ENCODE data around the gene TIGD7. TPM values are rescaled to one million over a fixed set of nuclear protein-coding genes. Genes with fewer than 3 reads are reported as not detected.

The TIGD7 gene
- total and polyA plus RNA-seq, 2 of the 13 experiments (the other 11 are each of a cell fraction or from before 2014, with no cell fraction given) = not detected

DNA sequence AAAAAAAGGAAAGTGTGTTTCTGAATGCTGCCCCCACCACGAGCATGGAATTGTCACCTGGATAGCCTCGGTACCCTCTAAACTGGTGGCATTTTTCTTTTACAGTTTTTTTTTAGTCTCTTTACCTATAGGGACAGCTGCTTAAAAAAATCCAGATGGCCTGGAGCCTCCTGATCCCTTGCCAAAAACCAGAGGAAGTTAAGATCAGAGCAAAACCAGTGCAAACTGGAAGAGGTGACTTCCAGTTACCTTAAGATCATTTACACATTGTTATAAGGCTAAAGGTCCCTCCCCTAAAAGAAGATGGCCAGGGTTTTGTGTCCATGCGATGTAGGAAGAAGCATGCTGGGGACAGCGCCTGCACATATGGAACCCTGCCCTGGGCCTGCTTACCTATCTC, 52.3 kb downstream of the TIGD7 start:
- in situ Hi-C loops (cut with HindIII; ENCODE audit: extremely low pct_ligation_motif_present, low pct_unique_long_range_greater_than_20kb) = no loop called here
- H3K4me3 ChIP-seq (replicated peaks in 1 of 3; ENCODE audit: insufficient read depth in 1 of 3, low read depth in 2 of 3, low read length in 3 of 3) = no peak overlapping the region
- DNase-seq (ENCODE audit: low spot score) (no peak), ATAC-seq (no peak), FAIRE-seq (no peak)
- H2AFZ ChIP-seq (ENCODE audit: low read length) = no peak overlapping the region
- no peaks in the 10 kb centered on the region for H4K20me1 ChIP-seq (ENCODE audit: insufficient read depth, low read length)
- ChIA-PET CTCF (ENCODE audit: low intra/inter-chr PET ratio, low total read pairs) (no interaction called here), POLR2A (no interaction called here)
- no peak for TF ChIP-seq ZNF83 (CRISPR knock-in tag; IDR thresholded peaks at IDR 0.05; ENCODE audit: borderline replicate concordance)
- BruUV-seq (replicated peaks) = no TSS peak
- 33% methylated on average over 4 of the region's 4 CpGs for WGBS (ENCODE audit: low lambda C conversion rate)
- no peaks in the 10 kb centered on the region for H3K79me2 ChIP-seq (ENCODE audit: insufficient read depth, low read length)
- intact Hi-C loops (cut with micrococcal nuclease; ENCODE audit: unreplicated experiment) = no loop called here
- H3K27me3 ChIP-seq (ENCODE audit: control insufficient read depth in 1 of 2, insufficient read depth in 2 of 2, low read length in 2 of 2) = peaks cover 11 to 53% of the 10 kb centered on the region in 2 experiments; a peak in 4 of 5 replicates
- peaks cover 16% of the 10 kb centered on the region; the same call in 1 of the 2 replicates for H3K4me1 ChIP-seq (ENCODE audit: insufficient read depth, low read length)
- H3K9me3 ChIP-seq (ENCODE audit: low read length) = no peaks in the 10 kb centered on the region
- H3K9ac ChIP-seq (ENCODE audit: insufficient read depth, low read depth, low read length) = no peak overlapping the region
- H3K36me3 ChIP-seq (replicated peaks in 1 of 2; ENCODE audit: control insufficient read depth in 1 of 2, insufficient read depth in 2 of 2, low read length in 2 of 2) = no peaks in the 10 kb centered on the region
- no peak overlapping the region for H3K27ac ChIP-seq (ENCODE audit: extremely low read length, insufficient read depth, low read length)
- H3K4me2 ChIP-seq (ENCODE audit: low read depth, low read length) = no peak overlapping the region

DNA sequence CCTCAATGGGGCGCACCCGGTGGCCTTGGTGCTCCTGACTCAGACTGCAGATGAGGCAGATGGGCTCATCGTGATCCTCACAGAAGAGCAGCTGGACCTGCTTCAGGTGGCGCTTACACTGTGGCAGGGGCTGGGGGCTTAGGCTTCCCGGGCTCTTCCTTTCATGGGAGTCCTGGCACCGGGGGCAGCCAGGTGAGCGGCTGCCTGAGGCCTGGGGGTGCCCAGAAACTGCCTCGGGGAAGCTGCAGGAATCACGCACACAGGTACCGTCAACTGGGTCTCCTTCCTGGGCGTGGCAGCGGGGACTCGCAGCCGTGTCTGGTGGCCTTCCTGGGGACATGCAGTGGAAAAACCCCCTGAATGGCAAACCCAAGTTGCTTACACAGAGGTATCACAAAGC, 55.8 kb downstream of the TIGD7 start:
- ATAC-seq (no peak), FAIRE-seq (no peak), DNase-seq (ENCODE audit: low spot score) (no peak)
- no TSS peak for BruUV-seq (replicated peaks)
- H3K27me3 ChIP-seq (ENCODE audit: control insufficient read depth in 1 of 2, insufficient read depth in 2 of 2, low read length in 2 of 2) = peaks cover 6 to 39% of the 10 kb centered on the region in 2 experiments; a peak in 4 of 5 replicates
- CTCF ChIA-PET (ENCODE audit: low intra/inter-chr PET ratio, low total read pairs) = no interaction called here
- H2AFZ ChIP-seq (ENCODE audit: low read length) = no peak overlapping the region
- H3K4me1 ChIP-seq (ENCODE audit: insufficient read depth, low read length) = peaks cover 16% of the 10 kb centered on the region
- no CpG with 5 or more reads among the region's 14 CpGs for WGBS (ENCODE audit: low lambda C conversion rate)
- no peak overlapping the region for H3K4me2 ChIP-seq (ENCODE audit: low read depth, low read length)
- in situ Hi-C loops (cut with HindIII; ENCODE audit: extremely low pct_ligation_motif_present, low pct_unique_long_range_greater_than_20kb) = no loop called here
- H3K9ac ChIP-seq (ENCODE audit: insufficient read depth, low read depth, low read length) = no peak overlapping the region
- no peaks in the 10 kb centered on the region for H4K20me1 ChIP-seq (ENCODE audit: insufficient read depth, low read length)
- no peaks in the 10 kb centered on the region for H3K9me3 ChIP-seq (ENCODE audit: low read length)
- POLR2A ChIA-PET = interaction anchor here (1.6 kb wide), 1 partner anchor 10 kb away, joined by 5 read pairs; no protein-coding TSS in a partner anchor
- no peaks in the 10 kb centered on the region for H3K79me2 ChIP-seq (ENCODE audit: insufficient read depth, low read length)
- no peak overlapping the region for H3K27ac ChIP-seq (ENCODE audit: extremely low read length, insufficient read depth, low read length)
- H3K36me3 ChIP-seq (replicated peaks in 1 of 2; ENCODE audit: control insufficient read depth in 1 of 2, insufficient read depth in 2 of 2, low read length in 2 of 2) = no peaks in the 10 kb centered on the region
- H3K4me3 ChIP-seq (replicated peaks in 1 of 3; ENCODE audit: insufficient read depth in 1 of 3, low read depth in 2 of 3, low read length in 3 of 3) = no peak overlapping the region
- intact Hi-C loops (cut with micrococcal nuclease; ENCODE audit: unreplicated experiment) = no loop called here
- no peak for TF ChIP-seq ZFX (CRISPR knock-in tag; IDR thresholded peaks at IDR 0.05; ENCODE audit: low read depth)
- no peak for TF ChIP-seq MTA3 (CRISPR knock-in tag; IDR thresholded peaks at IDR 0.05)
- TF ChIP-seq ZMYM2 (CRISPR knock-in tag; IDR thresholded peaks at IDR 0.05) = no peak
- no peak for TF ChIP-seq CBX5 (CRISPR knock-in tag; IDR thresholded peaks at IDR 0.05; ENCODE audit: borderline replicate concordance)
- no peak for TF ChIP-seq RBM39 (IDR thresholded peaks at IDR 0.05; ENCODE audit: low read depth, low read length, poor library complexity, severe bottlenecking)
- TF ChIP-seq ZNF326 (CRISPR knock-in tag; IDR thresholded peaks at IDR 0.05; ENCODE audit: borderline replicate concordance) = no peak
- TF ChIP-seq, protein P1, sequence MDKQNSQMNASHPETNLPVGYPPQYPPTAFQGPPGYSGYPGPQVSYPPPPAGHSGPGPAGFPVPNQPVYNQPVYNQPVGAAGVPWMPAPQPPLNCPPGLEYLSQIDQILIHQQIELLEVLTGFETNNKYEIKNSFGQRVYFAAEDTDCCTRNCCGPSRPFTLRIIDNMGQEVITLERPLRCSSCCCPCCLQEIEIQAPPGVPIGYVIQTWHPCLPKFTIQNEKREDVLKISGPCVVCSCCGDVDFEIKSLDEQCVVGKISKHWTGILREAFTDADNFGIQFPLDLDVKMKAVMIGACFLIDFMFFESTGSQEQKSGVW (CRISPR knock-in tag; IDR thresholded peaks at IDR 0.05; ENCODE audit: borderline replicate concordance) = no peak
- TF ChIP-seq, protein P2, sequence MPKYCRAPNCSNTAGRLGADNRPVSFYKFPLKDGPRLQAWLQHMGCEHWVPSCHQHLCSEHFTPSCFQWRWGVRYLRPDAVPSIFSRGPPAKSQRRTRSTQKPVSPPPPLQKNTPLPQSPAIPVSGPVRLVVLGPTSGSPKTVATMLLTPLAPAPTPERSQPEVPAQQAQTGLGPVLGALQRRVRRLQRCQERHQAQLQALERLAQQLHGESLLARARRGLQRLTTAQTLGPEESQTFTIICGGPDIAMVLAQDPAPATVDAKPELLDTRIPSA (CRISPR knock-in tag; IDR thresholded peaks at IDR 0.05; ENCODE audit: borderline replicate concordance) = no peak
- no peak for TF ChIP-seq SMAD1 (CRISPR knock-in tag; IDR thresholded peaks at IDR 0.05; ENCODE audit: borderline replicate concordance, low read depth)
- no peak for TF ChIP-seq SSRP1 (CRISPR knock-in tag; IDR thresholded peaks at IDR 0.05)
- TF ChIP-seq, protein P3, sequence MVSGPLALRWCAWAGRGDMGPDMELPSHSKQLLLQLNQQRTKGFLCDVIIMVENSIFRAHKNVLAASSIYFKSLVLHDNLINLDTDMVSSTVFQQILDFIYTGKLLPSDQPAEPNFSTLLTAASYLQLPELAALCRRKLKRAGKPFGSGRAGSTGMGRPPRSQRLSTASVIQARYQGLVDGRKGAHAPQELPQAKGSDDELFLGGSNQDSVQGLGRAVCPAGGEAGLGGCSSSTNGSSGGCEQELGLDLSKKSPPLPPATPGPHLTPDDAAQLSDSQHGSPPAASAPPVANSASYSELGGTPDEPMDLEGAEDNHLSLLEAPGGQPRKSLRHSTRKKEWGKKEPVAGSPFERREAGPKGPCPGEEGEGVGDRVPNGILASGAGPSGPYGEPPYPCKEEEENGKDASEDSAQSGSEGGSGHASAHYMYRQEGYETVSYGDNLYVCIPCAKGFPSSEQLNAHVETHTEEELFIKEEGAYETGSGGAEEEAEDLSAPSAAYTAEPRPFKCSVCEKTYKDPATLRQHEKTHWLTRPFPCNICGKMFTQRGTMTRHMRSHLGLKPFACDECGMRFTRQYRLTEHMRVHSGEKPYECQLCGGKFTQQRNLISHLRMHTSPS (CRISPR knock-in tag; IDR thresholded peaks at IDR 0.05; ENCODE audit: low read depth) = no peak
- no peak for TF ChIP-seq ELF4 (CRISPR knock-in tag; IDR thresholded peaks at IDR 0.05; ENCODE audit: borderline replicate concordance)
- TF ChIP-seq ZBTB21 (CRISPR knock-in tag; IDR thresholded peaks at IDR 0.05) = no peak

All from HepG2 (cell line).